ENCODE data around the gene FAF2. TPM values are rescaled to one million over a fixed set of nuclear protein-coding genes. Genes with fewer than 3 reads are reported as not detected.
"Not testable (repeated sequence)": the region's sequence is repeated elsewhere in the genome, so short reads cannot be mapped to it uniquely, and the experiment has no call there.

The FAF2 gene
- total RNA-seq (ENCODE audit: insufficient read depth, low replicate concordance): 47.2 TPM

GRCh38 chr5:176447978-176448608 is at the start of gene FAF2:
FAF2 (plus strand) TSS chr5:176448385; CDS start chr5:176448408, 23 bp downstream.
- peak; percentile 99 for DNase-seq (ENCODE audit: low spot score)

GRCh38 chr5:176400382-176401156 is 47.6 kb upstream of the FAF2 start:
- no peak for DNase-seq (ENCODE audit: low spot score)

GRCh38 chr5:176401281-176402205 is 46.6 kb upstream of the FAF2 start:
- DNase-seq (ENCODE audit: low spot score): no peak

GRCh38 chr5:176405656-176406435 is 42.3 kb upstream of the FAF2 start:
- DNase-seq (ENCODE audit: low spot score): no peak

GRCh38 chr5:176406436-176407052 is 41.6 kb upstream of the FAF2 start:
- no peak for DNase-seq (ENCODE audit: low spot score)

GRCh38 chr5:176407456-176408251 is 40.5 kb upstream of the FAF2 start:
- DNase-seq (ENCODE audit: low spot score): peak; percentile 44

GRCh38 chr5:176408252-176408573 is 40.0 kb upstream of the FAF2 start:
- DNase-seq (ENCODE audit: low spot score): not testable (repeated sequence)

GRCh38 chr5:176408590-176408989 is 39.6 kb upstream of the FAF2 start:
- DNase-seq (ENCODE audit: low spot score): no peak

- DNase-seq (ENCODE audit: low spot score): no peak
Measured at GRCh38 chr5:176409765-176410164, 38.4 kb upstream of the FAF2 start.

- no peak for DNase-seq (ENCODE audit: low spot score)
Measured at GRCh38 chr5:176410486-176411180, 37.6 kb upstream of the FAF2 start.

GRCh38 chr5:176412517-176413254 is 35.5 kb upstream of the FAF2 start:
- no peak for DNase-seq (ENCODE audit: low spot score)

- peak; percentile 51 for DNase-seq (ENCODE audit: low spot score)
Measured at GRCh38 chr5:176413255-176413565, 35.0 kb upstream of the FAF2 start.

GRCh38 chr5:176413709-176414191 is 34.4 kb upstream of the FAF2 start:
- DNase-seq (ENCODE audit: low spot score): no peak

GRCh38 chr5:176414704-176415103 is 33.5 kb upstream of the FAF2 start:
- DNase-seq (ENCODE audit: low spot score): no peak

- no peak for DNase-seq (ENCODE audit: low spot score)
Measured at GRCh38 chr5:176415240-176415951, 32.8 kb upstream of the FAF2 start.

- DNase-seq (ENCODE audit: low spot score): peak; percentile 83
Measured at GRCh38 chr5:176415952-176416924, 31.9 kb upstream of the FAF2 start, which contains the start of gene CLTB. CLTB (minus strand) TSS chr5:176416539; CDS start chr5:176416363, 176 bp downstream.

GRCh38 chr5:176416965-176417364 is 31.2 kb upstream of the FAF2 start:
- DNase-seq (ENCODE audit: low spot score): no peak

Measured in umbilical cord (tissue), 2 donors.